Stimulated activated CD4-positive, alpha-beta T cell treated with anti-CD3 and anti-CD28 coated beads, TNF-alpha, amount 100 ng/mL, for 4 hours (primary cell): ENCODE results near the gene DMRTA1.
A peak's percentile ranks its signal among the peaks of the same experiment; 100 is the strongest.
"Not testable (repeated sequence)": the region's sequence is repeated elsewhere in the genome, so short reads cannot be mapped to it uniquely, and the experiment has no call there.

Source experiments
- DNase-seq, 3 experiments: peaks; one replicate each; pipeline ENCODE4 v3.0.0-alpha.2; 2020; ENCODE audit warnings: low read depth in 3 of 3

The DMRTA1 gene

GRCh38 chr9:22446589-22446949 is at the start of gene DMRTA1:
TSS of gene DMRTA1 (plus strand) at chr9:22446824. CDS start at chr9:22447066, 242 bp downstream.
- DNase-seq = peak in 1 of 3 experiments; percentile 2

- DNase-seq = no peak
Observed at GRCh38 chr9:22401671-22402070, 45.0 kb upstream of the DMRTA1 start.

- no peak for DNase-seq
Observed at GRCh38 chr9:22405869-22406659, 40.6 kb upstream of the DMRTA1 start.

- no peak for DNase-seq
Observed at GRCh38 chr9:22413884-22414283, 32.7 kb upstream of the DMRTA1 start.

GRCh38 chr9:22415941-22416691 is 30.5 kb upstream of the DMRTA1 start:
- DNase-seq = no peak

- DNase-seq = no peak
Observed at GRCh38 chr9:22416692-22417060, 29.9 kb upstream of the DMRTA1 start.

GRCh38 chr9:22423566-22423965 is 23.1 kb upstream of the DMRTA1 start:
- no peak for DNase-seq

GRCh38 chr9:22424616-22425015 is 22.0 kb upstream of the DMRTA1 start:
- DNase-seq = no peak

- DNase-seq = no peak
Observed at GRCh38 chr9:22425551-22425950, 21.1 kb upstream of the DMRTA1 start.

- DNase-seq = no peak
Observed at GRCh38 chr9:22427226-22427880, 19.3 kb upstream of the DMRTA1 start.

- no peak for DNase-seq
Observed at GRCh38 chr9:22433691-22434090, 12.9 kb upstream of the DMRTA1 start.

GRCh38 chr9:22435252-22435651 is 11.4 kb upstream of the DMRTA1 start:
- not testable (repeated sequence) for DNase-seq

- DNase-seq = not testable (repeated sequence)
Observed at GRCh38 chr9:22437461-22438067, 9.1 kb upstream of the DMRTA1 start.

GRCh38 chr9:22440841-22441240 is 5.8 kb upstream of the DMRTA1 start:
- DNase-seq = no peak

GRCh38 chr9:22446950-22447617 is 460 bp downstream of the DMRTA1 start:
- DNase-seq = peak in 1 of 3 experiments; percentile 2

GRCh38 chr9:22447618-22448305 is 1.1 kb downstream of the DMRTA1 start:
- DNase-seq = no peak

GRCh38 chr9:22449719-22450118 is 3.1 kb downstream of the DMRTA1 start:
- DNase-seq = no peak

- peak in 1 of 3 experiments; percentile 6 for DNase-seq
Observed at GRCh38 chr9:22452415-22453010, 5.9 kb downstream of the DMRTA1 start.

GRCh38 chr9:22454016-22454415 is 7.4 kb downstream of the DMRTA1 start:
- DNase-seq = no peak

GRCh38 chr9:22455181-22455580 is 8.6 kb downstream of the DMRTA1 start:
- DNase-seq = no peak

- DNase-seq = no peak
Observed at GRCh38 chr9:22457448-22457847, 10.8 kb downstream of the DMRTA1 start.
